H9 (cell line): ENCODE data around the gene RAP1GDS1. TPM values are rescaled to one million over a fixed set of nuclear protein-coding genes. Genes with fewer than 3 reads are reported as not detected.

Source experiments
- DNase-seq: peaks from one replicate; pipeline ENCODE4 v3.0.0-alpha.2; 2017
- H2AFZ ChIP-seq: one replicate; pipeline ENCODE4 v1.6.1; 2013; ENCODE audit warnings: mild to moderate bottlenecking, low read length, control low read depth, moderate library complexity
- H2AK5ac ChIP-seq: 2 replicates; pipeline ENCODE4 v1.6.1; 2013; ENCODE audit warnings: low read length, control low read depth, mixed read lengths; ENCODE audit not compliant: insufficient read length
- H2BK120ac ChIP-seq: one replicate; pipeline ENCODE4 v1.6.1; 2013; ENCODE audit warnings: low read depth, mild to moderate bottlenecking, low read length, control low read depth, inconsistent platforms; ENCODE audit not compliant: poor library complexity, severe bottlenecking
- H2BK12ac ChIP-seq: 2 replicates; pipeline ENCODE4 v1.6.1; 2013; ENCODE audit warnings: low read length, control low read depth, mixed read lengths, low read depth; ENCODE audit not compliant: insufficient read length
- H2BK15ac ChIP-seq: 2 replicates; pipeline ENCODE4 v1.6.1; 2013; ENCODE audit warnings: low read depth, low read length, control low read depth
- H2BK20ac ChIP-seq: one replicate; pipeline ENCODE4 v1.6.1; 2013; ENCODE audit warnings: low read depth, mild to moderate bottlenecking, low read length, control low read depth, inconsistent platforms; ENCODE audit not compliant: poor library complexity, severe bottlenecking
- H2BK5ac ChIP-seq: 2 replicates; pipeline ENCODE4 v1.6.1; 2013; ENCODE audit warnings: low read length, control low read depth, mixed read lengths; ENCODE audit not compliant: insufficient read length
- H3K14ac ChIP-seq: 2 replicates; pipeline ENCODE4 v1.6.1; 2013; ENCODE audit warnings: low read length, control low read depth; ENCODE audit not compliant: insufficient read depth
- H3K18ac ChIP-seq: 2 replicates; pipeline ENCODE4 v1.6.1; 2013; ENCODE audit warnings: low read depth, mild to moderate bottlenecking, mixed read lengths, low read length, control low read depth; ENCODE audit not compliant: insufficient read length
- H3K23ac ChIP-seq: 2 replicates; pipeline ENCODE4 v1.6.1; 2013; ENCODE audit warnings: low read length, control low read depth, mixed read lengths, low read depth; ENCODE audit not compliant: insufficient read length
- H3K23me2 ChIP-seq: 2 replicates; pipeline ENCODE4 v1.6.1; 2013; ENCODE audit warnings: low read depth, mild to moderate bottlenecking, mixed read lengths, low read length, control low read depth; ENCODE audit not compliant: insufficient read length, poor library complexity, severe bottlenecking
- H3K27ac ChIP-seq: 2 replicates; pipeline ENCODE4 v1.5.1; 2013; ENCODE audit warnings: low read length, control low read depth, mixed read lengths, low read depth; ENCODE audit not compliant: insufficient read length
- H3K27me3 ChIP-seq: 2 replicates; pipeline ENCODE4 v1.6.1; 2013; ENCODE audit warnings: low read length, control low read depth, inconsistent platforms; ENCODE audit not compliant: insufficient read depth
- H3K4ac ChIP-seq: 2 replicates; pipeline ENCODE4 v1.6.1; 2013; ENCODE audit warnings: low read depth, mild to moderate bottlenecking, control low read depth, inconsistent platforms, low read length, moderate library complexity
- H3K4me1 ChIP-seq: 2 replicates; pipeline ENCODE4 v1.6.1; 2013; ENCODE audit warnings: low read length, control low read depth, inconsistent platforms; ENCODE audit not compliant: insufficient read depth
- H3K4me2 ChIP-seq: 2 replicates; pipeline ENCODE4 v1.6.1; 2013; ENCODE audit warnings: low read length, control low read depth, mixed read lengths; ENCODE audit not compliant: insufficient read length, insufficient read depth
- H3K56ac ChIP-seq: 2 replicates; pipeline ENCODE4 v1.6.1; 2013; ENCODE audit warnings: low read depth, mild to moderate bottlenecking, mixed read lengths, low read length, control low read depth; ENCODE audit not compliant: insufficient read length
- H3K79me1 ChIP-seq: 2 replicates; pipeline ENCODE4 v1.6.1; 2013; ENCODE audit warnings: low read depth, mild to moderate bottlenecking, moderate library complexity, low read length, control low read depth, inconsistent platforms; ENCODE audit not compliant: insufficient read depth, poor library complexity, severe bottlenecking
- H3K79me2 ChIP-seq: 2 replicates; pipeline ENCODE4 v1.6.1; 2013; ENCODE audit warnings: low read length, control low read depth, inconsistent platforms; ENCODE audit not compliant: insufficient read depth
- H3K9ac ChIP-seq: 2 replicates; pipeline ENCODE4 v1.6.1; 2013; ENCODE audit warnings: low read length, control low read depth, mixed read lengths; ENCODE audit not compliant: insufficient read length; ENCODE audit errors: extremely low read depth
- H3K9me3 ChIP-seq: one replicate; pipeline ENCODE4 v1.6.1; 2013; ENCODE audit warnings: low read depth, low read length, inconsistent platforms; ENCODE audit not compliant: control insufficient read depth
- H3T11ph ChIP-seq: one replicate; pipeline ENCODE4 v1.6.1; 2013; ENCODE audit warnings: mild to moderate bottlenecking, low read length, control low read depth, inconsistent platforms
- H4K20me1 ChIP-seq: one replicate; pipeline ENCODE4 v1.6.1; 2013; ENCODE audit not compliant: control insufficient read depth, insufficient read length, insufficient read depth
- H4K5ac ChIP-seq: 2 replicates; pipeline ENCODE4 v1.6.1; 2013; ENCODE audit warnings: low read depth, mild to moderate bottlenecking, mixed read lengths, low read length, control low read depth; ENCODE audit not compliant: insufficient read length
- H4K8ac ChIP-seq: replicated peaks from 2 replicates; pipeline ENCODE4 v1.6.1; 2013; ENCODE audit warnings: low read length, control low read depth, mixed read lengths, low read depth; ENCODE audit not compliant: insufficient read length
- H4K91ac ChIP-seq: 2 replicates; pipeline ENCODE4 v1.6.1; 2013; ENCODE audit warnings: low read depth, mild to moderate bottlenecking, moderate library complexity, mixed read lengths, low read length, control low read depth; ENCODE audit not compliant: insufficient read length
- H3K27ac Mint-ChIP-seq, 3 experiments: 2 replicates in 2 of 3; 3 replicates in 1 of 3; pipeline ENCODE4 v1.8.0; 2020 to 2021; ENCODE audit warnings: mixed read lengths in 3 of 3, mild to moderate bottlenecking in 1 of 3, moderate library complexity in 1 of 3
- H3K27me3 Mint-ChIP-seq: 2 replicates; pipeline ENCODE4 v1.8.0; 2021; ENCODE audit warnings: low read depth, mild to moderate bottlenecking, moderate library complexity, mixed read lengths
- H3K36me3 Mint-ChIP-seq, 3 experiments: 2 replicates in 2 of 3; 3 replicates in 1 of 3; pipeline ENCODE4 v1.8.0; 2020 to 2021; ENCODE audit warnings: low read depth in 3 of 3, mixed read lengths in 3 of 3; ENCODE audit not compliant: insufficient read depth in 1 of 3
- H3K4me1 Mint-ChIP-seq, 2 experiments: 2 replicates each; pipeline ENCODE4 v1.8.0; 2020; ENCODE audit warnings: mixed read lengths in 2 of 2
- H3K4me3 Mint-ChIP-seq, 2 experiments: 2 replicates in 1 of 2; 3 replicates in 1 of 2; pipeline ENCODE4 v1.8.0; 2020 to 2021; ENCODE audit warnings: mild to moderate bottlenecking in 2 of 2, mixed read lengths in 2 of 2, moderate library complexity in 1 of 2
- H3K9me3 Mint-ChIP-seq, 2 experiments: 2 replicates in 1 of 2; 3 replicates in 1 of 2; pipeline ENCODE4 v1.8.0; 2020; ENCODE audit warnings: mild to moderate bottlenecking in 2 of 2, mixed read lengths in 2 of 2, moderate library complexity in 1 of 2
- CTCF ChIP-seq: fragments of 200-600 bp; sonication (generic); conservative IDR thresholded peaks from 3 replicates; pipeline ENCODE4 v1.8.0; 2021; ENCODE audit warnings: antibody characterized with exemption, mild to moderate bottlenecking
- WGBS: extraction: QIAGEN DNeasy Blood & Tissue Kit; methylation state at CpG from one replicate; pipeline ENCODE4 v1.1.7; 2013; ENCODE audit warnings: missing lambda C conversion rate, low lambda C conversion rate, mixed read lengths; ENCODE audit not compliant: insufficient read length; ENCODE audit errors: extremely low coverage; 5-methylcytosine and 5-hydroxymethylcytosine counted together
- total RNA-seq: library from RNA; stranded (reverse); gene quantifications from 2 replicates; pipeline ENCODE4 v1.2.1, GENCODE V29; 2021

RAP1GDS1 gene
- total RNA-seq, 1 experiment from 2014 or later, result 25.2 TPM

- no peak overlapping the region for H3K9ac ChIP-seq
- Mint-ChIP-seq H3K27me3 (no peaks in the 10 kb centered on the region), H3K9me3 (no peaks in the 10 kb centered on the region), H3K36me3 (no peaks in the 10 kb centered on the region; a peak in 1 of 7 replicates), H3K4me1 (peaks cover 5 to 7% of the 10 kb centered on the region in 2 experiments), H3K27ac (no peak overlapping the region), H3K4me3 (no peak overlapping the region)
- no peak overlapping the region for H4K91ac ChIP-seq
- H3K4me1 ChIP-seq, result no peaks in the 10 kb centered on the region
- no peak overlapping the region for H3K14ac ChIP-seq
- H3K18ac ChIP-seq, result no peak overlapping the region
- no peak overlapping the region for H3T11ph ChIP-seq
- H2BK5ac ChIP-seq, result no peak overlapping the region
- no peak overlapping the region for H3K4ac ChIP-seq
- H3K56ac ChIP-seq, result no peak overlapping the region
- TF ChIP-seq CTCF, result no peak
- no peak overlapping the region for H4K5ac ChIP-seq
- H2AFZ ChIP-seq, result no peak overlapping the region
- H3K27me3 ChIP-seq, result no peaks in the 10 kb centered on the region
- H2BK12ac ChIP-seq, result no peak overlapping the region
- H3K4me2 ChIP-seq, result no peak overlapping the region
- H4K8ac ChIP-seq, result no peak overlapping the region
- no peaks in the 10 kb centered on the region for H3K23me2 ChIP-seq
- no peaks in the 10 kb centered on the region for H3K79me2 ChIP-seq
- no peaks in the 10 kb centered on the region for H3K79me1 ChIP-seq
- DNase-seq, result no peak
- no CpG with 5 or more reads among the region's 4 CpGs for WGBS
- no peak overlapping the region for H3K27ac ChIP-seq
- H2BK15ac ChIP-seq, result no peak overlapping the region
- H3K23ac ChIP-seq, result no peak overlapping the region
- no peak overlapping the region for H2BK120ac ChIP-seq
- H3K9me3 ChIP-seq, result no peaks in the 10 kb centered on the region
- no peaks in the 10 kb centered on the region for H4K20me1 ChIP-seq
- no peak overlapping the region for H2AK5ac ChIP-seq
- no peak overlapping the region for H2BK20ac ChIP-seq
Measured at GRCh38 chr4:98311656-98312055, 50.5 kb downstream of the RAP1GDS1 start.
